ENCODE measurements around the gene TARDBP. TPM values are rescaled to one million over a fixed set of nuclear protein-coding genes. Genes with fewer than 3 reads are reported as not detected.

The TARDBP gene
- total and polyA plus RNA-seq, 2 experiments from 2014 or later, result 102 to 213 TPM

DNA sequence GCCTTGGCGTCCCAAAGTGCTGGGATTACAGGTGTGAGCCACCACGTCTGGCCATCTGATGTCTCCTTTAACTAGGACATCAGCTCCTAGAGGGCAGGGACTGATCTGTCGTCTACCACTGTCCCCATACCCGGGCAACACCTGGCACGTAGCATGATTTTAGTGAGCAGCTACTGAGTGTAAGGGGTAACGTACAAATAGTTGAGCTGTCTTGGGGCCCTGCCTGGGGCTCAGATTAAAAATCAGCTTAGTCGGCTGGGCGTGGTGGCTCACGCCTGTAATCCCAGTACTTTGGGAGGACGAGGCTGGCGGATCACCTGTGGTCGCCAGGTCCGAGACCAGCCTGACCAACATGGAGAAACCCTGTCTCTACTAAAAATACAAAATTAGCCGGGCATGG lies 45.6 kb downstream of the TARDBP start:
- Histone ChIP-seq H3K9me3 (ENCODE audit: low read depth) (no peaks in the 10 kb centered on the region), H3K4me1 (ENCODE audit: low read depth) (peaks cover 3% of the 10 kb centered on the region), H3K27ac (no peak overlapping the region), H3K27me3 (no peaks in the 10 kb centered on the region), H3K36me3 (peaks cover 7% of the 10 kb centered on the region), H3K4me3 (no peak overlapping the region)
- TF ChIP-seq, protein P1, sequence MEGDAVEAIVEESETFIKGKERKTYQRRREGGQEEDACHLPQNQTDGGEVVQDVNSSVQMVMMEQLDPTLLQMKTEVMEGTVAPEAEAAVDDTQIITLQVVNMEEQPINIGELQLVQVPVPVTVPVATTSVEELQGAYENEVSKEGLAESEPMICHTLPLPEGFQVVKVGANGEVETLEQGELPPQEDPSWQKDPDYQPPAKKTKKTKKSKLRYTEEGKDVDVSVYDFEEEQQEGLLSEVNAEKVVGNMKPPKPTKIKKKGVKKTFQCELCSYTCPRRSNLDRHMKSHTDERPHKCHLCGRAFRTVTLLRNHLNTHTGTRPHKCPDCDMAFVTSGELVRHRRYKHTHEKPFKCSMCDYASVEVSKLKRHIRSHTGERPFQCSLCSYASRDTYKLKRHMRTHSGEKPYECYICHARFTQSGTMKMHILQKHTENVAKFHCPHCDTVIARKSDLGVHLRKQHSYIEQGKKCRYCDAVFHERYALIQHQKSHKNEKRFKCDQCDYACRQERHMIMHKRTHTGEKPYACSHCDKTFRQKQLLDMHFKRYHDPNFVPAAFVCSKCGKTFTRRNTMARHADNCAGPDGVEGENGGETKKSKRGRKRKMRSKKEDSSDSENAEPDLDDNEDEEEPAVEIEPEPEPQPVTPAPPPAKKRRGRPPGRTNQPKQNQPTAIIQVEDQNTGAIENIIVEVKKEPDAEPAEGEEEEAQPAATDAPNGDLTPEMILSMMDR (IDR thresholded peaks at IDR 0.05; ENCODE audit: low read depth, low read length), result no peak
- DNase-seq (ENCODE audit: low read depth in 1 of 2, low spot score in 1 of 2), result no peak

DNA sequence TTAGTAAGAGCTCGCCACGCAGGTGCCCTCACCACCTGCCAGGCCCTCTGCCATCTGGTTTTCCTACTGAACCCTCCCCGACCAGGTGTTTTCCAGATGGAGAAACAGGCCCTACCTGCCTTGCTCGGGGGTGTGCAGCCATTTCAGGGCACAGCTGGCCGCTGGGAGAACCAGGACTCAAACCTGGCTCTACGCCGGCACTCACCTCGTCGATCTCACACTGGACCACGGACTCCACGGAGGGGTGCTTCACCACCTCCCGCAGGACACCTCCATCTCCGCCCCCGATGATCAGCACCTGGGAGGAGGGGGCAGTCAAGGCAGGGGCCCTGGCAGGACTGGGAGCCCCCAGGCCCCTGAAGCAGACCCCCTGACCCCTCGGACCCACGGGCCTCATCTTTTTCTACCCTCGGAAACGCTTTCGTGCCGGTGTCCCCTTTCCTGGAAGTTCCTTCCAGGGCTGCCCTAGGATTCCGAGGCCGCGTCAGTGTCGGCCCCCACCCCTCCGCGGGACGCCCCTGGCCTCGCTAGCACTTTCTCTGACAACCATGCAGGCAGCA lies 46.2 kb downstream of the TARDBP start:
- Histone ChIP-seq H3K36me3 (peaks cover 7% of the 10 kb centered on the region), H3K4me3 (peak overlapping the region; percentile 95), H3K9me3 (ENCODE audit: low read depth) (no peaks in the 10 kb centered on the region), H3K4me1 (ENCODE audit: low read depth) (peaks cover 3% of the 10 kb centered on the region), H3K27ac (no peak overlapping the region), H3K27me3 (no peaks in the 10 kb centered on the region)
- TF ChIP-seq, protein P1 (IDR thresholded peaks at IDR 0.05; ENCODE audit: low read depth, low read length), result no peak
- no peak for DNase-seq (ENCODE audit: low read depth in 1 of 2, low spot score in 1 of 2)

DNA sequence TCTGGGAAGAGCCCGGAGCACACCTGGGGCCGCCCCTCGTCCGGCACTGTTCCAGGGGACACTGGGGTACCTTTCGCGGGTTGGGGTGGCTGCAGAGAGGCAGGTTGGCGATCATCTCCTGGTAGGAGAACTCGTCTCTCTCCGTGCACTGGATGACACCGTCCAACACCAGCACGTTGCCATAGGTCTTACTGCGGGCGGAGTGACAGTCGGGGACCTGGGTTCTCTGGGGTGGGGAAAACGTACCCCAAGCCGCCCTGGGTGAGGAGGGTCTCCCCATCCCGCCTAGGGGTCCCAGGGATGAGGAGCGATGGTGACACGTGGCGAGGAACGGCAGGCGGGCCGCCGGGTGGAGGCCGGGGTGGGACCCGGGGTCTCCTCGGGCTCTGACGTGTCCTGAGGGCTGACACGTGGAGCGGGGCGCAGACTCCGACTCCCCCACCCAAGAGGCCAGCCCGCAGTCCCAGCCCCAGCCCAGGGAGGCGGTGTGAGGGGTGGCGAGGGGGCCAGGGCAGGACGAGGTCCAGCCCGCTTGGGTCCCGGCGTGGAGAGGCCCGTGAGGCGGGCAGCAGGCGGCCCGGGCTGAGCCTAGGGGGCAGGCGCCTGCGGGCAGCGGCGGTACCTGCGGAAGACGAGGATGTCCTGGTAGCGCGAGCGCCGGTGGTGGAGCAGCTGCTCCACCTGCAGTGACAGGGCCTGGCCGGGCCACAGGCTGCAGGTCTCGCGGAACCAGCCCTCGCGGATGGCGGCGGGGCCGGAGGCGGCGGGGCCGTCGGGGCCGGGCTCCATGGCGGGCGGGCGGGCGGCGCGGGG lies 46.9 kb downstream of the TARDBP start:
- Histone ChIP-seq H3K4me3 (peak overlapping the region; percentile 95), H3K27ac (no peak overlapping the region), H3K4me1 (ENCODE audit: low read depth) (peaks cover 3% of the 10 kb centered on the region), H3K27me3 (no peaks in the 10 kb centered on the region), H3K36me3 (peaks cover 7% of the 10 kb centered on the region), H3K9me3 (ENCODE audit: low read depth) (no peaks in the 10 kb centered on the region)
- TF ChIP-seq, protein P1 (IDR thresholded peaks at IDR 0.05; ENCODE audit: low read depth, low read length), result no peak
- DNase-seq (ENCODE audit: low read depth in 1 of 2, low spot score in 1 of 2), result no peak

DNA sequence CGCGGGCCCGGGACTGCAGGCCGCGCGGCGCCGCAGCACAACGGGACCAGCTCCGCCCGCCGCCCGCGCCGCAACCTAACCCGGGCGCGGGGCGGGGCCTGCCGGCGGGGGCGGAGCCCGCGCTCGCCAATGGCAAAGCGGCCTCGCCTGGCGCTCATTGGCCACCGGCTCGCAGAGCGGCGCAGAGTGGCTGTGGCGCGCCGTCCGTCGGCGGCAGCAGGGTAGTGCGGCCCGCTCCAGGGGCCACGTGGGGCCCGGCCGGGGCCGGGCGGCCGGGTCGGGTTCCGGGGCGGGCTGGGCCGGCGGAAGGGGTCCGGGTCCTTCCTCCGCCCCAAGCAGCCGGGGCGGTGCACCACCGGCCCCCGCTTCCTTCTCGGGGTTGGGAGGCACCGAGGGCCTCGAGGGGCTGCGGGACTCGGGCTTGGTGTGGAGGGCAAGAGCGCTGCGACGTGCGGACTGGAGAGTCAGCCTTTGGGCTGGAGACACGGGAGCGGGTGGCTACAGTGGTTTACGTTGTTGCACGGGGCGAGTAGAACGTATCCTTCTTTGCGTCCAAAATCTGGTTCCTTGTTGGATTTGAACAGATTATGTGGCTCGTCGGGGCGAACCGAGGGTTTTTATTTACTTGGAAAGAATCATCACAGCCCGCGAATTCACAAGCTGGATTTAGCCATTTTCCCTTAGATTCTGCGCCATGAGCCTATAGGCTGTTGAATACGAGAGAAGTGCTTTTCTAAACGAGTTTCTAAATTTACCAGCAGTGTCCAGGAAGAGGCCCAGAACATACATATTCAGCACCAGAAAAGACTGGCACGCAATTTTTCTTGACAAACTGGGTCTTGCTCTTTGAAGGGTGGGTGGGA lies 47.7 kb downstream of the TARDBP start, which contains the start of gene SRM:
SRM (minus strand) TSS at position 51 of the 863 bp plus-strand sequence. CDS start 75 bp downstream, outside the sequence.
- no peaks in the 10 kb centered on the region for H3K27me3 ChIP-seq
- TF ChIP-seq, protein P1 (IDR thresholded peaks at IDR 0.05; ENCODE audit: low read depth, low read length), result peak; percentile 18
- peak within 1 kb of the TSS; percentile 76 for H3K27ac ChIP-seq
- no peaks in the 10 kb centered on the region for H3K9me3 ChIP-seq (ENCODE audit: low read depth)
- H3K36me3 ChIP-seq, result peaks cover 10% of the 10 kb centered on the region
- peaks cover 3% of the 10 kb centered on the region for H3K4me1 ChIP-seq (ENCODE audit: low read depth)
- peak; percentile 94 to 96 for DNase-seq (ENCODE audit: low read depth in 1 of 2, low spot score in 1 of 2)
- peak within 1 kb of the TSS; percentile 95 for H3K4me3 ChIP-seq

DNA sequence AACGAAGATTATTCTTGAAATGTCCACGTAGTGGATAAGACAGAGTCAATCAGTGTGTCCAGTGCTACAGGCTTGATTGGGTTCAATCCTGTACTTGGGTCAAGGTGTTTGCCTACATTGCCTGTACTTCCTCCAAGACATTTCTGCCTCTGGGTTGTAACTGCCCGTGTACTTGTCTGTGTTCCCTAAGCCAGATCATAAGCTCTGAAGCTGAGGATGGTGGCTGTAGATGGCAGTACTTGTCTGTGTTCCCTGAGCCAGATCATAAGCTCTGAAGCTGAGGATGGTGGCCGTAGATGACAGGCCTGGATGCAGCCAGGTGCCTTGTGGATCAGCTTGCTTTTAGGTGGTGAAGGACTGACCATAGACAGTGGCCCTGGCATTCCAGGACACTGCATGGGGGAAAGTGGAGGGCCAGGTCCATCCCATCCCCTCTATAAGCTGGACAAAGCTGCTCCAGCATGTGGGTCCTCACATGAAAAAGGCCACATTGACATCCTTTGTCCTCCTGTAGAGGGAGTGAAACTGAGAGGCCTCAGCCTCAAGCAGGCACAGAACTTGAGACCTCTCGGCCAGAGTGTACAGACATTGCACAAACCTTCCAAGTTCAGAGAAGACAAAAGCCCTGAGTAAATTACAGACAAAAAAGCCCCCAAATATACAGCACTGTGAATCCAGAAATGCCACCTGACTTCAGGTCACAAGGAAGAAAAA lies 49.4 kb downstream of the TARDBP start:
- no peaks in the 10 kb centered on the region for H3K9me3 ChIP-seq (ENCODE audit: low read depth)
- no peak for DNase-seq (ENCODE audit: low read depth in 1 of 2, low spot score in 1 of 2)
- H3K4me1 ChIP-seq (ENCODE audit: low read depth), result peaks cover 3% of the 10 kb centered on the region
- H3K27ac ChIP-seq, result peak overlapping the region; percentile 25
- no peaks in the 10 kb centered on the region for H3K27me3 ChIP-seq
- no peak overlapping the region for H3K4me3 ChIP-seq
- H3K36me3 ChIP-seq, result peaks cover 18% of the 10 kb centered on the region
- TF ChIP-seq, protein P1 (IDR thresholded peaks at IDR 0.05; ENCODE audit: low read depth, low read length), result no peak

Measured in cardiac muscle cell (in vitro differentiated cells and primary cell).